ENCODE data around the gene VAC14. TPM values are rescaled to one million over a fixed set of nuclear protein-coding genes. Genes with fewer than 3 reads are reported as not detected.

VAC14 gene
- total and polyA plus RNA-seq, 2 of the 8 experiments (the other 6 are each of a cell fraction or from before 2014, with no cell fraction given): 56.0 to 108 TPM

- no peak for TF ChIP-seq GTF2F1 (IDR thresholded peaks at IDR 0.05; ENCODE audit: borderline replicate concordance, low read depth, low read length)
- TF ChIP-seq ATF3 (IDR thresholded peaks at IDR 0.05; ENCODE audit: insufficient read depth, low read depth, low read length): no peak
- TF ChIP-seq RBBP5 (IDR thresholded peaks at IDR 0.05; ENCODE audit: borderline replicate concordance, low read depth, low read length): no peak
- no peak for TF ChIP-seq KDM1A (IDR thresholded peaks at IDR 0.05; ENCODE audit: borderline replicate concordance, low read length)
- no peak for TF ChIP-seq JUN (IDR thresholded peaks at IDR 0.05; ENCODE audit: low read depth, low read length)
- no peak for TF ChIP-seq CBX5 (IDR thresholded peaks at IDR 0.05; ENCODE audit: low read depth, low read length)
- TF ChIP-seq HDAC6 (IDR thresholded peaks at IDR 0.05; ENCODE audit: low read depth, low read length): no peak
- no peak for TF ChIP-seq KDM4A (IDR thresholded peaks at IDR 0.05; ENCODE audit: low read depth, low read length, severe bottlenecking)
These were observed 152.4 kb downstream of the VAC14 start (continued) for GRCh38 chr16:70648606-70649005.
